HepG2 (cell line): ENCODE measurements around the gene ANTXR1. TPM values are rescaled to one million over a fixed set of nuclear protein-coding genes. Genes with fewer than 3 reads are reported as not detected.

Source experiments
- ARID3A ChIP-seq: IDR thresholded peaks from 2 replicates; pipeline ENCODE4 v1.6.1; 2012; ENCODE audit warnings: low read depth, low read length, improper control_type of control experiment
- ARNT ChIP-seq: fragments of 450-650 bp; IDR thresholded peaks from 2 replicates; pipeline ENCODE4 v1.6.1; 2017
- ATF7-NPFF ChIP-seq: sonication (generic); formaldehyde crosslinking; IDR thresholded peaks from 2 replicates; pipeline ENCODE4 v1.8.1; 2023; ENCODE audit warnings: mild to moderate bottlenecking, low read depth, missing genetic modification reagents, moderate library complexity
- CREBL2 ChIP-seq: sonication (generic); formaldehyde crosslinking; IDR thresholded peaks from 2 replicates; pipeline ENCODE4 v1.8.1; 2023; ENCODE audit warnings: missing genetic modification reagents, mild to moderate bottlenecking, borderline replicate concordance
- CREM ChIP-seq, 2 experiments: sonication (generic) in 1 of 2; formaldehyde crosslinking in 1 of 2; IDR thresholded peaks; 2 replicates each; pipeline versions ENCODE4 v1.4.0 to v1.6.1; 2016 to 2020; ENCODE audit warnings: antibody characterized with exemption in 1 of 2, mild to moderate bottlenecking in 1 of 2, missing genetic modification reagents in 1 of 2
- ELF4 ChIP-seq: sonication (generic); formaldehyde crosslinking; IDR thresholded peaks from 2 replicates; pipeline ENCODE4 v1.5.0; 2020; ENCODE audit warnings: missing genetic modification reagents, mild to moderate bottlenecking, moderate library complexity, borderline replicate concordance
- ESRRA ChIP-seq: sonication (generic); formaldehyde crosslinking; IDR thresholded peaks from 2 replicates; pipeline ENCODE4 v1.5.1; 2020; ENCODE audit warnings: mild to moderate bottlenecking, low read depth, missing genetic modification reagents
- GABPA ChIP-seq, 2 experiments: IDR thresholded peaks; 2 replicates each; pipeline ENCODE4 v1.6.1; 2011 to 2016; ENCODE audit warnings: low read depth in 2 of 2, low read length in 1 of 2, missing biosample characterization in 1 of 2, missing genetic modification characterization in 1 of 2
- HOXD1 ChIP-seq: sonication (generic); formaldehyde crosslinking; IDR thresholded peaks from 2 replicates; pipeline ENCODE4 v1.5.0; 2020; ENCODE audit warnings: missing genetic modification reagents
- KAT2B ChIP-seq: fragments of 150-350 bp; IDR thresholded peaks from 2 replicates; pipeline ENCODE4 v1.6.1; 2014; ENCODE audit warnings: low read depth, low read length, borderline replicate concordance
- NCOA5 ChIP-seq: sonication (generic); formaldehyde crosslinking; IDR thresholded peaks from 2 replicates; pipeline ENCODE4 v1.4.0; 2020; ENCODE audit warnings: missing genetic modification reagents
- PCBP1 ChIP-seq: fragments of 200-400 bp; formaldehyde crosslinking; IDR thresholded peaks from 2 replicates; pipeline ENCODE4 v1.6.1; 2017; ENCODE audit warnings: mild to moderate bottlenecking, low read depth, low read length, borderline replicate concordance
- WIZ ChIP-seq: sonication (generic); formaldehyde crosslinking; IDR thresholded peaks from 2 replicates; pipeline ENCODE4 v1.5.1; 2020; ENCODE audit warnings: mild to moderate bottlenecking, missing genetic modification reagents
- XRCC5 ChIP-seq: fragments of 200-400 bp; formaldehyde crosslinking; optimal IDR thresholded peaks from 2 replicates; pipeline ENCODE3; 2017; ENCODE audit warnings: mild to moderate bottlenecking, low read length
- ZFP91 ChIP-seq: sonication (generic); formaldehyde crosslinking; IDR thresholded peaks from 2 replicates; pipeline ENCODE4 v1.9.0; 2022; ENCODE audit warnings: missing genetic modification reagents, mild to moderate bottlenecking, borderline replicate concordance
- ZGPAT ChIP-seq: IDR thresholded peaks from 2 replicates; pipeline ENCODE4 v1.6.1; 2016; ENCODE audit warnings: mild to moderate bottlenecking
- ZMYM3 ChIP-seq: sonication (generic); formaldehyde crosslinking; IDR thresholded peaks from 2 replicates; pipeline ENCODE4 v1.5.1; 2020; ENCODE audit warnings: mild to moderate bottlenecking, missing genetic modification reagents
- ZNF136 ChIP-seq: sonication (generic); formaldehyde crosslinking; IDR thresholded peaks from 2 replicates; pipeline ENCODE4 v1.8.1; 2022; ENCODE audit warnings: low read depth, mild to moderate bottlenecking, moderate library complexity, missing genetic modification reagents
- ZNF331 ChIP-seq: sonication (generic); formaldehyde crosslinking; IDR thresholded peaks from 2 replicates; pipeline ENCODE4 v1.4.0; 2020; ENCODE audit warnings: missing genetic modification reagents
- ZNF367 ChIP-seq: sonication (generic); formaldehyde crosslinking; IDR thresholded peaks from 2 replicates; pipeline ENCODE4 v1.4.0; 2020; ENCODE audit warnings: missing genetic modification reagents, borderline replicate concordance
- ZNF431 ChIP-seq: sonication (generic); formaldehyde crosslinking; IDR thresholded peaks from 2 replicates; pipeline ENCODE4 v1.9.0; 2022; ENCODE audit warnings: missing genetic modification reagents, low read depth, mild to moderate bottlenecking, borderline replicate concordance
- ZNF83 ChIP-seq: sonication (generic); formaldehyde crosslinking; IDR thresholded peaks from 2 replicates; pipeline ENCODE4 v1.4.0; 2020; ENCODE audit warnings: missing genetic modification reagents, mild to moderate bottlenecking, borderline replicate concordance
- polyA plus RNA-seq, 8 experiments: library from polyadenylated mRNA; depleted of rRNA in 3 of 8; stranded (reverse) in 7 of 8; unstranded in 1 of 8; fragments of >200 nt; fragmentation: Illumina TruSeq in 4 of 8; extraction: Trizol in 4 of 8; gene quantifications; 2 replicates each; pipeline versions ENCODE4 v1.2.1 to v1.2.3, GENCODE V29; 2011 to 2016; ENCODE audit warnings: low read depth in 4 of 8, missing spikeins in 1 of 8, mixed read lengths in 1 of 8; ENCODE audit not compliant: insufficient read depth in 1 of 8
- total RNA-seq, 5 experiments: library from RNA; depleted of rRNA; stranded (reverse); fragments of >200 nt; fragmentation: Illumina TruSeq; extraction: Trizol; gene quantifications; 2 replicates each; pipeline ENCODE4 v1.2.3, GENCODE V29; 2016; ENCODE audit warnings: low read depth in 1 of 5

Gene ANTXR1
- total and polyA plus RNA-seq, 2 of the 13 experiments (the other 11 are each of a cell fraction or from before 2014, with no cell fraction given) = 4.5 to 12.7 TPM

- TF ChIP-seq ZNF331 (CRISPR knock-in tag) (peak; percentile 54; the same call in 1 of the 2 replicates), ZNF367 (CRISPR knock-in tag) (no peak), ESRRA (CRISPR knock-in tag) (no peak), ZNF83 (no peak), WIZ (CRISPR knock-in tag) (no peak), PCBP1 (no peak), ARID3A (peak; percentile 51; the same call in 1 of the 2 replicates), ZFP91 (CRISPR knock-in tag) (no peak), ZNF136 (CRISPR knock-in tag) (no peak), XRCC5 (no peak), CREBL2 (CRISPR knock-in tag) (no peak), KAT2B (no peak), ARNT (no peak), ATF7-NPFF (CRISPR knock-in tag) (no peak), HOXD1 (CRISPR knock-in tag) (no peak), ZGPAT (CRISPR knock-in tag) (peak; percentile 39; the same call in 1 of the 2 replicates), CREM (IDR thresholded peaks at IDR 0.05) (no peak), CREM (CRISPR knock-in tag; IDR thresholded peaks at IDR 0.05) (no peak), GABPA (IDR thresholded peaks at IDR 0.05; ENCODE audit: low read depth, low read length) (no peak), GABPA (CRISPR knock-in tag; IDR thresholded peaks at IDR 0.05; ENCODE audit: low read depth) (no peak), ELF4 (CRISPR knock-in tag) (no peak), ZNF431 (no peak), ZMYM3 (CRISPR knock-in tag) (no peak), NCOA5 (no peak)
Measured at GRCh38 chr2:69196327-69197117, 183.5 kb downstream of the ANTXR1 start (continued).
